Neuronal stem cell (in vitro differentiated cells): ENCODE results near the gene CELF1.

Experiments used
- DNase-seq: peaks from one replicate; pipeline ENCODE4 v3.0.0-alpha.2; 2013; ENCODE audit warnings: low spot score
- H2AFZ ChIP-seq: one replicate; pipeline ENCODE4 v1.6.1; 2013; ENCODE audit warnings: mild to moderate bottlenecking, low read length, inconsistent platforms
- H2AK5ac ChIP-seq: 2 replicates; pipeline ENCODE4 v1.6.1; 2013; ENCODE audit warnings: low read depth, mild to moderate bottlenecking, inconsistent platforms, low read length, moderate library complexity, mixed read lengths
- H2BK120ac ChIP-seq: 2 replicates; pipeline ENCODE4 v1.6.1; 2013; ENCODE audit warnings: low read depth, mild to moderate bottlenecking, inconsistent platforms, low read length, moderate library complexity, mixed read lengths
- H2BK12ac ChIP-seq: one replicate; pipeline ENCODE4 v1.6.1; 2013; ENCODE audit warnings: low read length, inconsistent platforms
- H2BK15ac ChIP-seq: 2 replicates; pipeline ENCODE4 v1.6.1; 2013; ENCODE audit warnings: mild to moderate bottlenecking, low read length, inconsistent platforms, mixed read lengths
- H2BK5ac ChIP-seq: one replicate; pipeline ENCODE4 v1.6.1; 2013; ENCODE audit warnings: inconsistent platforms, mild to moderate bottlenecking, low read length, moderate library complexity
- H3K14ac ChIP-seq: one replicate; pipeline ENCODE4 v1.6.1; 2013; ENCODE audit warnings: low read length, inconsistent platforms
- H3K18ac ChIP-seq: 2 replicates; pipeline ENCODE4 v1.6.1; 2013; ENCODE audit warnings: low read length, inconsistent platforms
- H3K23ac ChIP-seq: 2 replicates; pipeline ENCODE4 v1.6.1; 2013; ENCODE audit warnings: low read depth, mild to moderate bottlenecking, mixed read lengths, low read length, inconsistent platforms; ENCODE audit not compliant: poor library complexity
- H3K27ac ChIP-seq: replicated peaks from 3 replicates; pipeline ENCODE4 v1.5.1; 2013; ENCODE audit warnings: low read length, inconsistent platforms
- H3K27me3 ChIP-seq, 3 experiments: 2 replicates each; pipeline ENCODE4 v1.6.1; 2013; ENCODE audit warnings: low read length in 3 of 3, mild to moderate bottlenecking in 2 of 3, inconsistent platforms in 1 of 3, low read depth in 1 of 3, mixed read lengths in 1 of 3, moderate library complexity in 1 of 3; ENCODE audit not compliant: control insufficient read depth in 3 of 3, insufficient read depth in 3 of 3
- H3K36me3 ChIP-seq, 2 donors: replicated peaks in 1 of 2; 2 replicates each; pipeline ENCODE4 v1.6.1; 2013; ENCODE audit warnings: low read length in 2 of 2; ENCODE audit not compliant: control insufficient read depth in 2 of 2, insufficient read depth in 2 of 2
- H3K4ac ChIP-seq: 2 replicates; pipeline ENCODE4 v1.6.1; 2013; ENCODE audit warnings: inconsistent platforms, mild to moderate bottlenecking, low read length, moderate library complexity
- H3K4me1 ChIP-seq, 2 donors: 1 replicate in 1 of 2; 2 replicates in 1 of 2; pipeline ENCODE4 v1.6.1; 2013; ENCODE audit warnings: low read length in 2 of 2, low read depth in 1 of 2; ENCODE audit not compliant: control insufficient read depth in 2 of 2, insufficient read depth in 1 of 2
- H3K4me2 ChIP-seq: one replicate; pipeline ENCODE4 v1.6.1; 2013; ENCODE audit warnings: mild to moderate bottlenecking, low read length, inconsistent platforms; ENCODE audit not compliant: insufficient read depth, poor library complexity, severe bottlenecking
- H3K4me3 ChIP-seq, 2 donors: 2 replicates each; pipeline ENCODE4 v1.5.1; 2013; ENCODE audit warnings: low read length in 2 of 2, mild to moderate bottlenecking in 2 of 2, inconsistent platforms in 1 of 2, moderate library complexity in 1 of 2
- H3K79me1 ChIP-seq: one replicate; pipeline ENCODE4 v1.6.1; 2013; ENCODE audit warnings: low read depth, mild to moderate bottlenecking, inconsistent platforms, low read length, moderate library complexity
- H3K9ac ChIP-seq: one replicate; pipeline ENCODE4 v1.6.1; 2013; ENCODE audit warnings: mild to moderate bottlenecking, low read depth, low read length, inconsistent platforms; ENCODE audit not compliant: poor library complexity
- H3K9me3 ChIP-seq, 2 donors: replicated peaks in 1 of 2; 2 replicates each; pipeline versions ENCODE3 to v1.6.1; 2013; ENCODE audit warnings: low read length in 2 of 2, mild to moderate bottlenecking in 2 of 2, inconsistent platforms in 1 of 2, low read depth in 1 of 2, mixed read lengths in 1 of 2, moderate library complexity in 1 of 2; ENCODE audit not compliant: control insufficient read depth in 2 of 2, insufficient read depth in 1 of 2
- H4K8ac ChIP-seq: one replicate; pipeline ENCODE4 v1.6.1; 2013; ENCODE audit warnings: low read depth, mild to moderate bottlenecking, inconsistent platforms, low read length, moderate library complexity
- H4K91ac ChIP-seq: one replicate; pipeline ENCODE4 v1.6.1; 2013; ENCODE audit warnings: low read length, low read depth, mild to moderate bottlenecking, inconsistent platforms; ENCODE audit not compliant: poor library complexity
- WGBS, 2 donors: extraction: QIAGEN DNeasy Blood & Tissue Kit; methylation state at CpG; one replicate each; pipeline ENCODE4 v1.1.7; 2013; ENCODE audit warnings: missing lambda C conversion rate in 2 of 2, mixed read lengths in 1 of 2; ENCODE audit not compliant: insufficient read length in 2 of 2, insufficient replicate concordance in 1 of 2; ENCODE audit errors: extremely low coverage in 2 of 2; 5-methylcytosine and 5-hydroxymethylcytosine counted together

The CELF1 gene

GRCh38 chr11:47539681-47540039 lies 13.3 kb downstream of the CELF1 start:
- no peak overlapping the region for H3K14ac ChIP-seq
- H2BK12ac ChIP-seq: no peak overlapping the region
- H3K27ac ChIP-seq: no peak overlapping the region
- no peak overlapping the region for H2BK15ac ChIP-seq
- no peak overlapping the region for H3K4me3 ChIP-seq
- H2BK120ac ChIP-seq: no peak overlapping the region
- no peaks in the 10 kb centered on the region for H3K9me3 ChIP-seq
- no peak overlapping the region for H3K4me2 ChIP-seq
- H3K18ac ChIP-seq: no peak overlapping the region
- H2AFZ ChIP-seq: no peak overlapping the region
- H3K9ac ChIP-seq: no peak overlapping the region
- H4K91ac ChIP-seq: no peak overlapping the region
- peaks cover 4% of the 10 kb centered on the region for H3K79me1 ChIP-seq
- H2AK5ac ChIP-seq: no peak overlapping the region
- no peak overlapping the region for H3K23ac ChIP-seq
- H3K27me3 ChIP-seq: no peaks in the 10 kb centered on the region
- no peak for DNase-seq
- no CpG with 5 or more reads among the region's 2 CpGs for WGBS, 2 donors
- peaks cover 0 to 5% of the 10 kb centered on the region in 2 donors for H3K4me1 ChIP-seq
- no peak overlapping the region for H2BK5ac ChIP-seq
- H4K8ac ChIP-seq: no peak overlapping the region
- H3K4ac ChIP-seq: no peak overlapping the region
- H3K36me3 ChIP-seq: peaks cover 0 to 59% of the 10 kb centered on the region in 2 donors

GRCh38 chr11:47538741-47539565 lies 14.0 kb downstream of the CELF1 start:
- H2BK5ac ChIP-seq: no peak overlapping the region
- no peak for DNase-seq
- no peak overlapping the region for H3K9ac ChIP-seq
- H3K79me1 ChIP-seq: peaks cover 4% of the 10 kb centered on the region
- no peak overlapping the region for H3K4ac ChIP-seq
- H3K4me2 ChIP-seq: no peak overlapping the region
- no peak overlapping the region for H2AFZ ChIP-seq
- no peaks in the 10 kb centered on the region for H3K27me3 ChIP-seq
- H4K8ac ChIP-seq: no peak overlapping the region
- no peak overlapping the region for H3K18ac ChIP-seq
- H3K27ac ChIP-seq: no peak overlapping the region
- no peak overlapping the region for H4K91ac ChIP-seq
- H3K14ac ChIP-seq: no peak overlapping the region
- peaks cover 0 to 57% of the 10 kb centered on the region in 2 donors for H3K36me3 ChIP-seq
- no CpG with 5 or more reads among the region's 10 CpGs for WGBS, 2 donors
- no peak overlapping the region for H2BK15ac ChIP-seq
- no peak overlapping the region for H2BK120ac ChIP-seq
- no peak overlapping the region for H2AK5ac ChIP-seq
- no peak overlapping the region for H3K4me3 ChIP-seq
- H3K23ac ChIP-seq: no peak overlapping the region
- H3K9me3 ChIP-seq: no peaks in the 10 kb centered on the region
- H2BK12ac ChIP-seq: no peak overlapping the region
- peaks cover 0 to 5% of the 10 kb centered on the region in 2 donors for H3K4me1 ChIP-seq

GRCh38 chr11:47536915-47537314 lies 16.0 kb downstream of the CELF1 start:
- H3K14ac ChIP-seq: no peak overlapping the region
- H3K4me1 ChIP-seq: peaks cover 7 to 11% of the 10 kb centered on the region in 2 donors
- DNase-seq: no peak
- H3K27me3 ChIP-seq: no peaks in the 10 kb centered on the region
- no peak overlapping the region for H3K23ac ChIP-seq
- no peak overlapping the region for H4K8ac ChIP-seq
- H4K91ac ChIP-seq: no peak overlapping the region
- no peak overlapping the region for H2BK15ac ChIP-seq
- H3K18ac ChIP-seq: no peak overlapping the region
- H3K27ac ChIP-seq: no peak overlapping the region
- no peak overlapping the region for H2BK120ac ChIP-seq
- no peak overlapping the region for H3K4ac ChIP-seq
- H3K79me1 ChIP-seq: no peaks in the 10 kb centered on the region
- H2AK5ac ChIP-seq: no peak overlapping the region
- H3K4me3 ChIP-seq: no peak overlapping the region
- H3K9me3 ChIP-seq: no peaks in the 10 kb centered on the region
- H2BK5ac ChIP-seq: no peak overlapping the region
- H3K9ac ChIP-seq: no peak overlapping the region
- no CpG with 5 or more reads among the region's 3 CpGs for WGBS, 2 donors
- H2BK12ac ChIP-seq: no peak overlapping the region
- H3K36me3 ChIP-seq: peaks cover 0 to 44% of the 10 kb centered on the region in 2 donors
- no peak overlapping the region for H3K4me2 ChIP-seq
- H2AFZ ChIP-seq: no peak overlapping the region

GRCh38 chr11:47534704-47535251 lies 18.2 kb downstream of the CELF1 start:
- no peak overlapping the region for H3K4ac ChIP-seq
- H2BK120ac ChIP-seq: no peak overlapping the region
- H4K91ac ChIP-seq: no peak overlapping the region
- H3K27ac ChIP-seq: no peak overlapping the region
- peaks cover 7 to 11% of the 10 kb centered on the region in 2 donors for H3K4me1 ChIP-seq
- H3K36me3 ChIP-seq: peaks cover 0 to 46% of the 10 kb centered on the region in 2 donors
- no peak overlapping the region for H3K4me2 ChIP-seq
- no peak overlapping the region for H4K8ac ChIP-seq
- peaks cover 3% of the 10 kb centered on the region for H3K79me1 ChIP-seq
- H3K9me3 ChIP-seq: no peaks in the 10 kb centered on the region
- no peak overlapping the region for H2AK5ac ChIP-seq
- no peaks in the 10 kb centered on the region for H3K27me3 ChIP-seq
- no peak overlapping the region for H3K4me3 ChIP-seq
- no peak overlapping the region for H2BK15ac ChIP-seq
- no peak overlapping the region for H3K18ac ChIP-seq
- DNase-seq: no peak
- no peak overlapping the region for H2AFZ ChIP-seq
- H2BK12ac ChIP-seq: no peak overlapping the region
- H3K23ac ChIP-seq: no peak overlapping the region
- H2BK5ac ChIP-seq: no peak overlapping the region
- no CpG with 5 or more reads among the region's 4 CpGs for WGBS, 2 donors
- no peak overlapping the region for H3K9ac ChIP-seq
- H3K14ac ChIP-seq: no peak overlapping the region
